Suprapubic skin (tissue), 4 donors: ENCODE data around the gene TSHZ2. TPM values are rescaled to one million over a fixed set of nuclear protein-coding genes. Genes with fewer than 3 reads are reported as not detected.

ENCODE experiments used
- DNase-seq, 2 donors: peaks; one replicate each; pipeline ENCODE4 v3.0.0-alpha.2; 2019; ENCODE audit warnings: low spot score in 2 of 2
- H3K27ac ChIP-seq: fragments of 200-600 bp; sonication (generic); one replicate; pipeline ENCODE4 v1.5.1; 2019
- H3K27me3 ChIP-seq: fragments of 200-600 bp; sonication (generic); one replicate; pipeline ENCODE4 v1.5.1; 2019
- H3K36me3 ChIP-seq: fragments of 200-600 bp; sonication (generic); one replicate; pipeline ENCODE4 v1.5.1; 2019
- H3K4me1 ChIP-seq: fragments of 200-600 bp; sonication (generic); one replicate; pipeline ENCODE4 v1.5.1; 2019
- H3K4me3 ChIP-seq: fragments of 200-600 bp; sonication (generic); one replicate; pipeline ENCODE4 v1.5.1; 2019; ENCODE audit warnings: mild to moderate bottlenecking
- H3K9me3 ChIP-seq: fragments of 200-600 bp; sonication (generic); one replicate; pipeline ENCODE4 v1.5.1; 2019
- EP300 ChIP-seq: sonication (generic); formaldehyde crosslinking; IDR thresholded peaks from one replicate; pipeline ENCODE4 v1.6.1; 2017; ENCODE audit warnings: antibody characterized with exemption
- POLR2A ChIP-seq, 2 donors: fragments of 450-650 bp; IDR thresholded peaks; one replicate each; pipeline ENCODE4 v1.6.1; 2017; ENCODE audit warnings: antibody characterized with exemption in 2 of 2, mild to moderate bottlenecking in 2 of 2, moderate library complexity in 2 of 2
- POLR2AphosphoS5 ChIP-seq, 3 donors: sonication (generic); formaldehyde crosslinking; IDR thresholded peaks; one replicate each; pipeline ENCODE4 v1.6.1; 2017; ENCODE audit warnings: antibody characterized with exemption in 3 of 3
- WGBS: methylation state at CpG from one replicate; pipeline ENCODE4 v1.1.5; 2018; 5-methylcytosine and 5-hydroxymethylcytosine counted together
- total RNA-seq, 4 donors: library from RNA; depleted of rRNA; stranded (reverse); fragments of >200 nt; gene quantifications; one replicate each; pipeline ENCODE4 v1.1.0, GENCODE V29; 2016
- TF ChIP-seq, protein P1 (sequence below), 2 donors: fragments of 200-600 bp in 1 of 2; fragments of 450-650 bp in 1 of 2; sonication (generic) in 1 of 2; IDR thresholded peaks; one replicate each; pipeline ENCODE4 v1.5.1; 2016 to 2019; ENCODE audit warnings: antibody characterized with exemption in 2 of 2, mild to moderate bottlenecking in 1 of 2, moderate library complexity in 1 of 2

The TSHZ2 gene
- total RNA-seq, 4 donors from 2014 or later = 10.2 to 24.7 (median 19.2) TPM

- 78% methylated on average over 11 of the region's 11 CpGs for WGBS
- H3K27me3 ChIP-seq = no peaks in the 10 kb centered on the region
- H3K4me1 ChIP-seq = no peaks in the 10 kb centered on the region
- H3K27ac ChIP-seq = no peak overlapping the region
- H3K4me3 ChIP-seq = no peak overlapping the region
- H3K36me3 ChIP-seq = no peaks in the 10 kb centered on the region
- H3K9me3 ChIP-seq = no peaks in the 10 kb centered on the region
- no peak for DNase-seq
- TF ChIP-seq, protein P1, sequence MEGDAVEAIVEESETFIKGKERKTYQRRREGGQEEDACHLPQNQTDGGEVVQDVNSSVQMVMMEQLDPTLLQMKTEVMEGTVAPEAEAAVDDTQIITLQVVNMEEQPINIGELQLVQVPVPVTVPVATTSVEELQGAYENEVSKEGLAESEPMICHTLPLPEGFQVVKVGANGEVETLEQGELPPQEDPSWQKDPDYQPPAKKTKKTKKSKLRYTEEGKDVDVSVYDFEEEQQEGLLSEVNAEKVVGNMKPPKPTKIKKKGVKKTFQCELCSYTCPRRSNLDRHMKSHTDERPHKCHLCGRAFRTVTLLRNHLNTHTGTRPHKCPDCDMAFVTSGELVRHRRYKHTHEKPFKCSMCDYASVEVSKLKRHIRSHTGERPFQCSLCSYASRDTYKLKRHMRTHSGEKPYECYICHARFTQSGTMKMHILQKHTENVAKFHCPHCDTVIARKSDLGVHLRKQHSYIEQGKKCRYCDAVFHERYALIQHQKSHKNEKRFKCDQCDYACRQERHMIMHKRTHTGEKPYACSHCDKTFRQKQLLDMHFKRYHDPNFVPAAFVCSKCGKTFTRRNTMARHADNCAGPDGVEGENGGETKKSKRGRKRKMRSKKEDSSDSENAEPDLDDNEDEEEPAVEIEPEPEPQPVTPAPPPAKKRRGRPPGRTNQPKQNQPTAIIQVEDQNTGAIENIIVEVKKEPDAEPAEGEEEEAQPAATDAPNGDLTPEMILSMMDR (IDR thresholded peaks at IDR 0.05) = no peak
- no peak for TF ChIP-seq EP300
- no peak for TF ChIP-seq POLR2A (IDR thresholded peaks at IDR 0.05)
- no peak for TF ChIP-seq POLR2AphosphoS5 (IDR thresholded peaks at IDR 0.05)
Observed at GRCh38 chr20:53282217-53282955, 310.2 kb downstream of the TSHZ2 start.

GRCh38 chr20:53283011-53283410 lies 310.9 kb downstream of the TSHZ2 start:
- no peak overlapping the region for H3K4me3 ChIP-seq
- H3K27ac ChIP-seq = no peak overlapping the region
- TF ChIP-seq POLR2AphosphoS5 (IDR thresholded peaks at IDR 0.05) = no peak
- TF ChIP-seq POLR2A (IDR thresholded peaks at IDR 0.05) = no peak
- TF ChIP-seq EP300 = no peak
- TF ChIP-seq, protein P1 (IDR thresholded peaks at IDR 0.05) = no peak
- H3K4me1 ChIP-seq = no peaks in the 10 kb centered on the region
- WGBS = 53% methylated on average over 2 of the region's 2 CpGs
- no peak for DNase-seq
- H3K36me3 ChIP-seq = no peaks in the 10 kb centered on the region
- H3K27me3 ChIP-seq = no peaks in the 10 kb centered on the region
- no peaks in the 10 kb centered on the region for H3K9me3 ChIP-seq

DNA sequence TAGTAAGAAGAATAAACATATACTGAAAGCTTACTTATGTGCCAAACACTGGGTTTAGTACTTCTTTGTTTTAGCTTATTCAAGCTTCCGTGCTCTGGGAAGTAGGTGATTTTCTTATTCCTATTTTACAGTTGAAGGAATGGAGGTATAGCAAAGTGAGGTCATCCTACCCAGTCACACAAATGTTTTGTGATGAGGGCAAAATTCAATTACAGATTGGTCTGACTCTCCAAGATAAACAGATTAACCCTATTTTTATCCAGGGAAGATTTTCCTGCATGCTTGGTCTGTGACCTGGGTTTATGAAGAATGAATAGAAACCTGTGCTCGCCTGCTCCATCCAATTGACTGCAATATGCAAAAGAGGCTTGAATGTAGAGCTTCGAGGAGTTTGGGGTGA lies 311.4 kb downstream of the TSHZ2 start:
- WGBS = 82% methylated on average over 3 of the region's 3 CpGs
- TF ChIP-seq POLR2AphosphoS5 (IDR thresholded peaks at IDR 0.05) (no peak), EP300 (no peak), POLR2A (IDR thresholded peaks at IDR 0.05) (no peak)
- TF ChIP-seq, protein P1 (IDR thresholded peaks at IDR 0.05) = no peak

GRCh38 chr20:53284256-53284655 lies 312.1 kb downstream of the TSHZ2 start:
- 95% methylated on average over 11 of the region's 11 CpGs for WGBS
- no peaks in the 10 kb centered on the region for H3K27me3 ChIP-seq
- no peak for DNase-seq
- no peaks in the 10 kb centered on the region for H3K9me3 ChIP-seq
- no peaks in the 10 kb centered on the region for H3K4me1 ChIP-seq
- no peak overlapping the region for H3K4me3 ChIP-seq
- TF ChIP-seq, protein P1 (IDR thresholded peaks at IDR 0.05) = no peak
- no peak for TF ChIP-seq POLR2AphosphoS5 (IDR thresholded peaks at IDR 0.05)
- no peak for TF ChIP-seq POLR2A (IDR thresholded peaks at IDR 0.05)
- no peak for TF ChIP-seq EP300
- no peak overlapping the region for H3K27ac ChIP-seq
- H3K36me3 ChIP-seq = no peaks in the 10 kb centered on the region

More for the DNA sequence above, 311.4 kb downstream of the TSHZ2 start:
- H3K27me3 ChIP-seq = no peaks in the 10 kb centered on the region
- no peaks in the 10 kb centered on the region for H3K9me3 ChIP-seq
- no peaks in the 10 kb centered on the region for H3K4me1 ChIP-seq
- no peaks in the 10 kb centered on the region for H3K36me3 ChIP-seq
- no peak overlapping the region for H3K27ac ChIP-seq
- no peak for DNase-seq
- no peak overlapping the region for H3K4me3 ChIP-seq

- TF ChIP-seq, protein P1 (IDR thresholded peaks at IDR 0.05) = no peak
- TF ChIP-seq POLR2A (IDR thresholded peaks at IDR 0.05) (no peak), EP300 (no peak), POLR2AphosphoS5 (IDR thresholded peaks at IDR 0.05) (no peak)
- 75% methylated on average over 11 of the region's 11 CpGs for WGBS
- Histone ChIP-seq H3K27ac (no peak overlapping the region), H3K4me3 (no peak overlapping the region), H3K27me3 (no peaks in the 10 kb centered on the region), H3K36me3 (no peaks in the 10 kb centered on the region), H3K4me1 (no peaks in the 10 kb centered on the region), H3K9me3 (no peaks in the 10 kb centered on the region)
- DNase-seq = no peak
Observed at GRCh38 chr20:53284696-53285095, 312.5 kb downstream of the TSHZ2 start.
